Activated T-helper 2 cell treated with anti-CD3 and anti-CD28 coated beads, Interferon-gamma antibody, Interleukin-2, Interleukin-4, amounts not matched to agents 10 μg/mL and 5 μg/mL and 100 μg/mL, durations not matched to agents 14 hours and 24 hours and 36 hours (primary cell): ENCODE measurements around the gene ANO7. TPM values are rescaled to one million over a fixed set of nuclear protein-coding genes. Genes with fewer than 3 reads are reported as not detected.

Experiments
- DNase-seq: peaks from one replicate; pipeline ENCODE4 v3.0.0; 2021; ENCODE audit warnings: low spot score
- H3K27ac Mint-ChIP-seq: one replicate; pipeline ENCODE4 v1.8.0; 2021; ENCODE audit warnings: mixed read lengths
- H3K27me3 Mint-ChIP-seq: one replicate; pipeline ENCODE4 v1.8.0; 2021; ENCODE audit warnings: low read depth, mixed read lengths
- H3K36me3 Mint-ChIP-seq: one replicate; pipeline ENCODE4 v1.8.0; 2021; ENCODE audit warnings: low read depth, mixed read lengths
- H3K4me1 Mint-ChIP-seq: one replicate; pipeline ENCODE4 v1.8.0; 2021; ENCODE audit warnings: low read depth, mixed read lengths
- H3K4me3 Mint-ChIP-seq: one replicate; pipeline ENCODE4 v1.8.0; 2021; ENCODE audit warnings: low read depth, mild to moderate bottlenecking, moderate library complexity, mixed read lengths
- H3K9me3 Mint-ChIP-seq: one replicate; pipeline ENCODE4 v1.8.0; 2021; ENCODE audit warnings: mixed read lengths
- intact Hi-C: fragments of 100-400 bp; cut with micrococcal nuclease; formaldehyde crosslinking; loops from one replicate; pipeline ENCODE4 v1.15.1; 2023
- total RNA-seq: library from RNA; stranded (reverse); gene quantifications from 2 replicates; pipeline ENCODE4 v1.2.3, GENCODE V29; 2022

Gene ANO7
- total RNA-seq, 1 donor from 2014 or later = 4.3 TPM

DNA sequence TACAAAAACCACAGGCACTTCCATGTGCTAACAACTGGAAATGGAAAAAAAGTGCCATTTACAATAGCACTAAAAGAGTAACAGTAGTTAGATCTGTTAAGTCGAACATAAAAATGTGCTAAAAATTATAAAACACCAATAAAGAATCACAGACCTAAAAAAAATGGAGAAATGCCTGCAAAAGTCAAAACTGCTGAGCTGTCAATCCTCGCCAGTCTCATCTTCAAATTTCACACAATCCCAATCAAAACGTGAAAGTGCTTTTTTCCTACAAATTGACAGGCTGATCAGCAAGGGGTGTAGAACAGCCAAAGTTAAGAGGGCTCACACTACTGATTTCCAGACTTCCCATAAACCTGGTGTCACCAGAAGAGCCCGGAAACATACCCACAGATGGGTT is 53.2 kb downstream of the ANO7 start:
- no peaks in the 10 kb centered on the region for H3K27me3 Mint-ChIP-seq
- H3K27ac Mint-ChIP-seq = no peak overlapping the region
- no peak for DNase-seq
- H3K4me1 Mint-ChIP-seq = no peaks in the 10 kb centered on the region
- no peak overlapping the region for H3K4me3 Mint-ChIP-seq
- H3K9me3 Mint-ChIP-seq = no peaks in the 10 kb centered on the region
- intact Hi-C loops = no loop called here
- peaks cover 91% of the 10 kb centered on the region for H3K36me3 Mint-ChIP-seq

DNA sequence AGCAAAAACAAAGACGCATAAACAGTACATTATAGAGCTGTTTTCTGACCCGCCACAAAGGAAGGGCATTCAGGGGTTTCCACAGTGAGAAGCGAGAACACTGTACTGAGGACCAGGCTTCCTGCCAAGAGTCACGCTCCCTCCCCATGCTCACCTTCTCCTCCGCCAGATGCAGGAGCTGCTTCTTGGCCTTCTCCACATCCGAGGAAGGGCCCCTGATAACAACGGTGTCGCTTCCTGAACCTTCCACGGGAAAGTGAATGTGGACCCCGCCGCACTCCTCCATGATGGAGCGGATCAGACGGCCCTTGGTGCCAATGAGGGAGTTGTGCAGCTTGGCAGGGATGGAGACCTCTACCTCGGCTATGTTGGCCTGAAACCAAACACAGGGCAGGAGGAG is 53.8 kb downstream of the ANO7 start:
- intact Hi-C loops = no loop called here
- peaks cover 91% of the 10 kb centered on the region for H3K36me3 Mint-ChIP-seq
- no peaks in the 10 kb centered on the region for H3K27me3 Mint-ChIP-seq
- H3K4me1 Mint-ChIP-seq = no peaks in the 10 kb centered on the region
- no peak for DNase-seq
- H3K27ac Mint-ChIP-seq = no peak overlapping the region
- H3K4me3 Mint-ChIP-seq = no peak overlapping the region
- no peaks in the 10 kb centered on the region for H3K9me3 Mint-ChIP-seq

DNA sequence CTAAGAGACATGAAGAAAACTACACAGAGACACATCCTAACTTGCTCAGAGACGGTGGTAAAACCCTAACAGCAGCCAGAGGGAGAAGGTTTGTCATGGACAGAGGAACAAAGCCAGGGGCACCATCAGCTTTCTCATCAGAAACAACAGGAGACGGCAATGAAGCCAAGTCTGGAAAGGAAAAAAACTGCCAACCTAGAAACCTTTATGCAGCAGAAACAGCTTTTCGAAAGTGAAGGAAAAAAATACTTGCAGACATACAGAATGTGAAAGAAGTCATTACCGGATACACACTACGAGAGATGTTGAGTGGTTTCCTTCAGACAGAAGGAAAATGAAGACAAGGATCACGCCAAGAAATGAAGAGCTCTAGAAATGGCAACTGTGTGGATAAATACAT is 55.9 kb downstream of the ANO7 start:
- Mint-ChIP-seq H3K4me1 (no peaks in the 10 kb centered on the region), H3K27me3 (no peaks in the 10 kb centered on the region), H3K4me3 (no peak overlapping the region), H3K27ac (no peak overlapping the region), H3K36me3 (peaks cover 93% of the 10 kb centered on the region), H3K9me3 (no peaks in the 10 kb centered on the region)
- intact Hi-C loops = no loop called here
- DNase-seq = no peak

DNA sequence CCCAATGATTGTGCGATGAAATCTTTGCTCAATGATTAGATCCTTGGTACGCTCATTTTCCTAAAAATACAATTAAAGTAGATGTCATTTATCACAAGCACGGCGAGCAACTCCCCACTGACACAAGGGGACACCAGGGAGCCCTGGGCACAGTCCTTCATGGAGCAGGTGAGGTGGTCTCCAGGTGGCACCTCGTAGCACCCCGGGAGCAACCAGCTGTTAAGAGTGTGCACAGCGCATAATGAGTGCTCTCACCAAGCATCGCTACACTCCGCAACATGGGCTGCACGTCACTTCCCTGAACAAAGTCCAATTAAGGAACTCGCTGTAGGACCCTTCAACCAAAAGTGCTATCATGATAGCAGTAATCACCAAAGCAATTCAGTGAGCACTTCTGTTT is 59.8 kb downstream of the ANO7 start:
- intact Hi-C loops = no loop called here
- H3K4me1 Mint-ChIP-seq = no peaks in the 10 kb centered on the region

DNA sequence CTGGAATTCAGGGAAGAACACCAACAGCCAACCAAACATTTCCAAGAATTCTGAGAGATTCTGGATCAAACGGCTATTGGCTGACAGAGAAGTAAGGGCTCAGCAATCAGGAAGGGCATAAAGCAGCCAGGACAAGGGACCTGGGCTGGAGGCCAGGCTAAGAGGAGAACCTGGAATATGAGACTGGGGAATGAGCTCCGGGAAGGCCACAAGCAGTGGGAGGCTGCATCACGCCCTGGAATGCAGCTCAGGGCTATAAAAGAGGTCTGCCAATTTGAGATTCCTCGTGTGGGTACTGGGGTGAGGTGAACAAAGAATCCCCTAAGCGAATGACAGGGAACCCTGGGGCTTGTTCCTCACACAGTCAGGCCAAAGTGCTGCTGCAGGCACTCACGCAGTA is 60.4 kb downstream of the ANO7 start:
- DNase-seq = no peak
- Mint-ChIP-seq H3K36me3 (peaks cover 94% of the 10 kb centered on the region), H3K9me3 (no peaks in the 10 kb centered on the region), H3K4me1 (no peaks in the 10 kb centered on the region), H3K27me3 (no peaks in the 10 kb centered on the region), H3K4me3 (no peak overlapping the region), H3K27ac (no peak overlapping the region)
- intact Hi-C loops = no loop called here

More for the DNA sequence above, 59.8 kb downstream of the ANO7 start:
- no peak overlapping the region for H3K27ac Mint-ChIP-seq
- H3K36me3 Mint-ChIP-seq = peaks cover 93% of the 10 kb centered on the region
- H3K4me3 Mint-ChIP-seq = no peak overlapping the region
- DNase-seq = no peak
- H3K27me3 Mint-ChIP-seq = no peaks in the 10 kb centered on the region
- no peaks in the 10 kb centered on the region for H3K9me3 Mint-ChIP-seq

DNA sequence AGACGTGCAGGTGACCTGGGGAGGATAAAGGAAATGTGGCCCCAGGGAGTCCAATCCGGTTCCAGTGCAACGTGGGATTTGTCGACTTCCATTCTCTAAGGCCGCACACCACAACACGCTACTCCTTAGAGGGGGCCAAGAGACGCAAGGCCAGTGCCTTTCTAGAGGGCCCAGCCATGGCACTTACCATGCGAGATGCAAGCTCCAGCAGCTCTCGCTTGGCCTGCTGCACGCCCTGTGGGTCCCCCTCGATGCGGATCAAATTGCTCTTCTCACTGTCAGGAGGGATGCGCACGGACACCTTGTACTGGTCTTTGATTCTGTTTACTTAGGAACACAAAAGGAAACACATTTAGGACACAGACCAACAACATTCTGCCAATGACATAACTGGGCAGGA is 61.2 kb downstream of the ANO7 start:
- H3K36me3 Mint-ChIP-seq = peaks cover 89% of the 10 kb centered on the region
- no peak for DNase-seq
- H3K27me3 Mint-ChIP-seq = no peaks in the 10 kb centered on the region
- intact Hi-C loops = no loop called here
- no peak overlapping the region for H3K27ac Mint-ChIP-seq
- H3K4me1 Mint-ChIP-seq = no peaks in the 10 kb centered on the region
- no peak overlapping the region for H3K4me3 Mint-ChIP-seq
- H3K9me3 Mint-ChIP-seq = no peaks in the 10 kb centered on the region

DNA sequence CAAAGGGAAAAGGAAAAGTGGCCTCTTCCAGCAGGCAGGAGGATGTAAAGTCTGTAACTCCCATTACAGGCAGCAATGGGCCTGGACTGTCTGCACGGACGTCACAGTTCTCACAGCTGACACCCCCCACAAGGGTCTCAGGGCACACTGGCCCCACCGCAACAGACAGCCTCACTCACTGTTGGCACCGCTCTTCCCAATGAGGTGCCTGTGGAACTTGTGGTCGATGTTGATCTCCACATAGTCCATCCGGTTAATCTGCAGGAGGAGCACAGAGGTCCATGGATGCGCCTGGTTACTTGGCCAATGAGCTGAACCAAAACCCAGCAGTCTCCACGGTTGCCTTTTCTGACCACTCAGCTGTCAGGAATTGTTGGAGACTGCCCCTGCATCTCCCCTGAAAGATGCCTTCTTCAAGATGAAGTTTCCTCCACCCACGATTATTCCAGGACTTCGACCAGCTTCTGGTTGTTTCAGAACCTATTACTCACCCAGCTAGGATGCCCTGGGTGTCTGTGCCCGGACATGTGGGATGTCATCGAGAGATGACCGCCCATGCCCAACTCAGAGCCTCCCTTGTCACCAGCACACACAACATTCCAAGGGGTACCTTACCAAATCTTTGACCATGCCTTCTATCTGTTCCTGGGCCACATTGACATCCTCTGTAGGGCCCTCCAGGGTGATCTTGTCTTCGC is 64.5 kb downstream of the ANO7 start:
- no peak for DNase-seq
- intact Hi-C loops = no loop called here

DNA sequence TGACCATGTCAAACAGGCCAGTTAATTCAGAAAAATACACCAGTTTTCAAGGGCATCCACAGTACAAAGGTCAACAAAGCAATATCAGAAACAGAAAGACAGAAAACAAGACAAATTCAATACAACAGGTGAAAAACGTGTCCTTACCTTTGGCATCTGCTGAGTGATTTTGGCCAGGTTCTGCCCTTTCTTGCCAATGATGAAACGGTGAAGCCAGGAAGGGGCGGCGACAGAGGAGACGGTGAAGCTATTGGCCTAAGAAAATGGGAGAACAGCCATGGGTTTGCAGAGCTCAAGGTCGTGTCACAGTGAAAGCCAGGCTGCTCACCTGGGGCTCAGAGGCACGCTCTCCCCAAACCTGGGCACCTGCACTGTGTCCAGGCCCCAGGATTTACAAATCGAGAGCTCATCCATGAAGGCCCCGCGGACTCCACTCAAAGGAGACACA is 66.5 kb downstream of the ANO7 start:
- intact Hi-C loops = no loop called here
- Mint-ChIP-seq H3K9me3 (no peaks in the 10 kb centered on the region), H3K36me3 (peaks cover 81% of the 10 kb centered on the region), H3K27me3 (no peaks in the 10 kb centered on the region), H3K4me3 (no peak overlapping the region), H3K27ac (no peak overlapping the region), H3K4me1 (peaks cover 2% of the 10 kb centered on the region)
- no peak for DNase-seq

More for the DNA sequence above, 64.5 kb downstream of the ANO7 start:
- peaks cover 87% of the 10 kb centered on the region for H3K36me3 Mint-ChIP-seq
- no peaks in the 10 kb centered on the region for H3K27me3 Mint-ChIP-seq
- H3K4me3 Mint-ChIP-seq = no peak overlapping the region
- H3K27ac Mint-ChIP-seq = no peak overlapping the region
- H3K4me1 Mint-ChIP-seq = no peaks in the 10 kb centered on the region
- H3K9me3 Mint-ChIP-seq = no peaks in the 10 kb centered on the region

DNA sequence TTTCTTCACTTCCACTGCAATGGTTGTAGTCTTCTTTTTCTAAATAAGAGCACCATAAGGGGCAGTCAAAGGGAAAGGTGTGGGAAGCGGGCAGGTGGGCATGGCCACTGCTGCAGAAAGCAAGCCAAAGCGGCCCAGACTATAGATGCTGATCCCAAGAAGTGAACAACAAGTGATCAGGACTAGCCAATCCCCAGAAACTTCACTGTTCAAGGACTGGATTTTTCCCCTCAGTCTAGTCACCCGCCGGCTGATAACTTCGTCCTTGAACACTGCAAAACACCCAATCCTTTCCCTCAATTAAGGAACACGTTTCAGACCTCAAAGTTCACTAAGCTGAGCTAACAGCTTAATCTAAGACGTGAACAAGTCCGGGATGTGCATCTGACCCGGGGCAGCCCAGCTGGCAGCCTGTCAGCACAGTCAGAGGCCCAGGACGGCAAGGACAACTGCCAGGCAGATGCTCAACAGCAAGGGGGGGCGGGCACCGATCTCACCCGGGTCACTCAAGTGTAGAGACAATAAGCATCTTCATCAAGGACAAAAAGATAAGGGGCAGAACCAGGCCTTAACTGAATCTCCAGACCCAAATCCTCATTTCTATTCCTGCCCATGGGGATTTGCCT is 67.2 kb downstream of the ANO7 start:
- H3K36me3 Mint-ChIP-seq = peaks cover 81% of the 10 kb centered on the region
- intact Hi-C loops = no loop called here
- peaks cover 2% of the 10 kb centered on the region for H3K4me1 Mint-ChIP-seq
- H3K4me3 Mint-ChIP-seq = no peak overlapping the region
- no peaks in the 10 kb centered on the region for H3K9me3 Mint-ChIP-seq
- no peak for DNase-seq
- H3K27me3 Mint-ChIP-seq = no peaks in the 10 kb centered on the region
- no peak overlapping the region for H3K27ac Mint-ChIP-seq

DNA sequence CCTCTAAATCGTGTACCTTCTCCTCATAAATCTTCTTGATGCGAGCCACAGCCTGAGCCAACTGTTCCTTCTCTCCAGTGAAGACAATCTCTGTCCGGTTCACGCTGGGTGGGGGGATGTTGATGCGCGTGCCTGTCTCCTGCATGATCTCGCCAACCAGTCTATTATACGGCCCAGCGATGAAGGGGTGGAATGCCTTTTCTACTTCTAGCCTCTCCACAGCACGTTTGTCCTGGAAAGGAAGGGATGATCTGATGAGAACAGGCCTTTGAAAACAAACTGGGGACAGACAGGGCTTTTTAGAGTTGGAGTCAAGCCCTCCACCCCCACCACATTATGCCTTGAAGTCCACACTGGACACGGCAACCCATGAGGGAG is 67.7 kb downstream of the ANO7 start:
- Mint-ChIP-seq H3K9me3 (no peaks in the 10 kb centered on the region), H3K36me3 (peaks cover 82% of the 10 kb centered on the region), H3K27me3 (no peaks in the 10 kb centered on the region), H3K4me1 (peaks cover 2% of the 10 kb centered on the region), H3K27ac (no peak overlapping the region), H3K4me3 (no peak overlapping the region)
- intact Hi-C loops = no loop called here
- no peak for DNase-seq

DNA sequence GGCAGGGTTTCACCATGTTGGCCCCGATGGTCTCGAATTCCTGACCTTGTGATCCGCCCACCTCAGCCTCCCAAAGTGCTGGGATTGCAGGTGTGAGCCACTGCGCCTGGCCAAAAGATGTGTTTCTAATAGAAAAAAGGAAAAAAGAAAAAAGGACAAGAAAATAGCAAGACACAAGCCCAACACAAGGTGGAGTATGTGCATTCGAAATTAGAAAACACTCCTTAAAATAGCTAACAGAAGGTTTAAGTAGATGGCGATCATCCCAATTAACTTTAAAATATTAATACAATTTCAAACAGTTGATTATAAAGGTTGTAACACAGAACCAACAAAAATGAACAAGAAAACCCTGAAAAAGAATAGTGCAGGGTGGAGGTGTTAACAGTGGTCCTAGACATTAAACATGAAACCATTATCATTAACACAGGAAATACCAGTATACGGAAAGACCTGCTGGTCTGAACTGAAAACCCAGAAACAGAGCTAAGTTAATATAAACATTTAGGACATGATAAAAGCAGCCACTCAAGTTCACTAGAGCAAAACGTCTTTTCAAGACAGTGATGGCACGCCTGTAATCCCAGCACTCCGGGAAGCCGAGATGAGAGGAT is 69.0 kb downstream of the ANO7 start:
- intact Hi-C loops = no loop called here
- no peaks in the 10 kb centered on the region for H3K9me3 Mint-ChIP-seq
- H3K4me3 Mint-ChIP-seq = no peak overlapping the region
- peaks cover 80% of the 10 kb centered on the region for H3K36me3 Mint-ChIP-seq
- DNase-seq = no peak
- no peaks in the 10 kb centered on the region for H3K27me3 Mint-ChIP-seq
- no peak overlapping the region for H3K27ac Mint-ChIP-seq
- peaks cover 2% of the 10 kb centered on the region for H3K4me1 Mint-ChIP-seq

DNA sequence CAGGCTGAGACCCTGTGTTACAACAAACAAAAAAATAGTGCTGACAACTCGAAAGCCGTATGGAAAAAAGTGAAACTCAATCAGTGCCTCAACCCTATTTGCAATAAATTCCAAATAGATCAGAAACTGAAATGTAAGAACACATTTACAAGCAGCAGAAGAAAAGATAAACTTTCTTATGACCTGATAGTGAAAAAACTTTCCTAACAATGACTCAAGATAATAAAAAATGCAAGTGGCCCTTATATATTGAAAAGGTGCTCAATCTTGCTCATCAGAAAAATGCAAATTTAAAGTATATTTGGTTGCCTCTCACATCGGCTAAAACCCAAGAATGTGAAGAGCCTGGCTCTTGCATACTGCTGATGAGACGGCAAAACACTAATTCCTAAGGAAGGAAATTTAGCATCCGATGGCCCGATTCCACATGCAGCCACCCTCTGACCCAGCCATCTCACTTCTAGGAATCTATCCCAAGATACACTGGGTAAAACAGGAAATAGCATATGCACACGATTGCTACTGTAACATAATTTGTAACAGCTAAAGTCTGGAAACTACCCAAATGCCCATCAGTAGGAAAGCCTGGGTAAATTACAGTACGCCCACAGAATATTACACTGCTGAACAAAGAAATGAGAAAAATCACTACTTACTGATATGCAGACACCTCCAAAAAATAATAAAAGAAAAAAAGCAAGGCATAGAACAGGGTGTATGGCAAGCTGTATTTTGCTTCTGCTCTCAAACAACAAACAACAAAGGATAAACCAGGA is 70.2 kb downstream of the ANO7 start:
- intact Hi-C loops = no loop called here
- no peaks in the 10 kb centered on the region for H3K9me3 Mint-ChIP-seq
- DNase-seq = no peak
- no peaks in the 10 kb centered on the region for H3K27me3 Mint-ChIP-seq
- peaks cover 82% of the 10 kb centered on the region for H3K36me3 Mint-ChIP-seq
- no peak overlapping the region for H3K4me3 Mint-ChIP-seq
- peaks cover 2% of the 10 kb centered on the region for H3K4me1 Mint-ChIP-seq
- H3K27ac Mint-ChIP-seq = no peak overlapping the region

DNA sequence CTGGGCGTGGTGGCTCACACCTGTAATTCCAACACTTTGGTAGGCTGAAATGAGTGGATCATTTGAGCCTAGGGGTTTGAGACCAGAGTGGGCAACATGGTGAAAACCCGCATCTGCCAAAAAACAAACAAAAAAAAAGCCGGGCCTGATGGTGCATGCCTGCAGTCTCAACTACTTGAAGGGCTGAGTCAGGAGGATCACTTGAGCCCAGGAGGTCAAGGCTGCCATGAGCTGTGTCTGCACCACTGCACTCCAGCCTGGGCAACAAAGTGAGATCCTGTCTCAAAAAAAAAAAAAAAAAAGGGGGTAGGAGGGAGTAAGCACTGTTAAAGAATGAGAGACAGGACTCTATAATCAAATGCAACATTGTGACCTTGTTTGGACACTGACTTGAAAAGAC is 72.4 kb downstream of the ANO7 start:
- H3K36me3 Mint-ChIP-seq = peaks cover 77% of the 10 kb centered on the region

More for the DNA sequence above, 72.4 kb downstream of the ANO7 start:
- H3K4me1 Mint-ChIP-seq = peaks cover 2% of the 10 kb centered on the region
- H3K27me3 Mint-ChIP-seq = no peaks in the 10 kb centered on the region
- no peak for DNase-seq
- intact Hi-C loops = no loop called here
- H3K9me3 Mint-ChIP-seq = no peaks in the 10 kb centered on the region
- no peak overlapping the region for H3K27ac Mint-ChIP-seq
- no peak overlapping the region for H3K4me3 Mint-ChIP-seq
